OCI-LY7 (cell line): ENCODE measurements around the gene CASK.

ENCODE experiments used
- EZH2phosphoT487 ChIP-seq: fragments of 200-600 bp; sonication (generic); IDR thresholded peaks from 2 replicates; pipeline ENCODE4 v1.6.1; 2018; ENCODE audit warnings: low read depth, borderline replicate concordance, mild to moderate bottlenecking, mixed run types, antibody characterized with exemption, low read length, moderate library complexity, mixed read lengths
- TF ChIP-seq, protein P1 (sequence below): fragments of 200-600 bp; sonication (generic); conservative IDR thresholded peaks from 2 replicates; pipeline ENCODE4 v1.5.1; 2014; ENCODE audit warnings: mild to moderate bottlenecking, antibody characterized with exemption, low read length, moderate library complexity, mixed read lengths

DNA sequence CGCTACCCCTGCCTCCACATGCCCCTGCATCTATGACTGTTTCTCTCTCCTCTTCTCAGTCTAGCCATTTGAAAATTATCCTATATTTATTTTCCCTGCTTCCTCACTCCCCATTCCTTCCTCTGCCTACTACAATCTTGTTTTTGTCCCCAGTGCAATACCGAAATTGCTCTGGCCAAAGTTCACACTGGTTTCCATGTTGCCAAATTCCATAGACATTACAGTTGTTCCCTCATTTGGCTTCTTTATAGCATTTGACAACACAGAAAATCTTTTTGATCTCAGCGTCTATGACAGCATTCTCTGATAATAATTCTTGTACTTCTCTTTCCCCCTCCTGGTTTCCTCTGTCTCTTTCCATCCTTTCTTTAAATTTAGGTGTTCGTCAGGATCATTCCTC, 100.0 kb downstream of the CASK start:
- TF ChIP-seq, protein P1, sequence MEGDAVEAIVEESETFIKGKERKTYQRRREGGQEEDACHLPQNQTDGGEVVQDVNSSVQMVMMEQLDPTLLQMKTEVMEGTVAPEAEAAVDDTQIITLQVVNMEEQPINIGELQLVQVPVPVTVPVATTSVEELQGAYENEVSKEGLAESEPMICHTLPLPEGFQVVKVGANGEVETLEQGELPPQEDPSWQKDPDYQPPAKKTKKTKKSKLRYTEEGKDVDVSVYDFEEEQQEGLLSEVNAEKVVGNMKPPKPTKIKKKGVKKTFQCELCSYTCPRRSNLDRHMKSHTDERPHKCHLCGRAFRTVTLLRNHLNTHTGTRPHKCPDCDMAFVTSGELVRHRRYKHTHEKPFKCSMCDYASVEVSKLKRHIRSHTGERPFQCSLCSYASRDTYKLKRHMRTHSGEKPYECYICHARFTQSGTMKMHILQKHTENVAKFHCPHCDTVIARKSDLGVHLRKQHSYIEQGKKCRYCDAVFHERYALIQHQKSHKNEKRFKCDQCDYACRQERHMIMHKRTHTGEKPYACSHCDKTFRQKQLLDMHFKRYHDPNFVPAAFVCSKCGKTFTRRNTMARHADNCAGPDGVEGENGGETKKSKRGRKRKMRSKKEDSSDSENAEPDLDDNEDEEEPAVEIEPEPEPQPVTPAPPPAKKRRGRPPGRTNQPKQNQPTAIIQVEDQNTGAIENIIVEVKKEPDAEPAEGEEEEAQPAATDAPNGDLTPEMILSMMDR = no peak
- TF ChIP-seq EZH2phosphoT487 = no peak
